ENCODE measurements around the gene CAVIN4. TPM values are rescaled to one million over a fixed set of nuclear protein-coding genes. Genes with fewer than 3 reads are reported as not detected.

CAVIN4 gene
- total RNA-seq, 1 donor from 2014 or later, result 0.98 TPM

DNA sequence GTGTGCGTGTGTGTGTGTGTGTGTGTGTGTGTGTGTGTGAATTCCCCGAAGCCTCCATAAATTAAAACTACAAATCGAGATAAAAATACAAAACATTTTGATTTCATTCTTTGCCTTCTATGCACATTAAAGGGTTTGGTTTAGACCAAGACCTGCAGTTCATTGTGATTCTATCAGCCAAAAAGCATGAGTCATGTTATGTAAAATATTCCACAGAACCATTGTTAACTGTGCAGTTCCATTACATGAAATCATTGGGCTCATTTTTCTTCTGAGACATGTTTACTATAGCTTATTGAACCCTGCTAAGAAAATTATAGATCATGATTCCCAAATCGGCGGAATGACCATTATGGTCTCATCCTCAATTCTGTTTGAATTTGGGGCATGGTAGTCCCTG is 11.7 kb downstream of the CAVIN4 start:
- DNase-seq (ENCODE audit: low read depth), result no peak
- H3K4me3 ChIP-seq (ENCODE audit: low read depth, low read length), result no peak overlapping the region
- TF ChIP-seq CTCF (conservative IDR thresholded peaks at IDR 0.05; ENCODE audit: low read depth, low read length), result no peak

- no peak for TF ChIP-seq CTCF (conservative IDR thresholded peaks at IDR 0.05; ENCODE audit: low read depth, low read length)
- DNase-seq (ENCODE audit: low read depth), result no peak
- H3K4me3 ChIP-seq (ENCODE audit: low read depth, low read length), result no peak overlapping the region
These were observed 12.6 kb downstream of the CAVIN4 start for GRCh38 chr9:100590481-100590880.

DNA sequence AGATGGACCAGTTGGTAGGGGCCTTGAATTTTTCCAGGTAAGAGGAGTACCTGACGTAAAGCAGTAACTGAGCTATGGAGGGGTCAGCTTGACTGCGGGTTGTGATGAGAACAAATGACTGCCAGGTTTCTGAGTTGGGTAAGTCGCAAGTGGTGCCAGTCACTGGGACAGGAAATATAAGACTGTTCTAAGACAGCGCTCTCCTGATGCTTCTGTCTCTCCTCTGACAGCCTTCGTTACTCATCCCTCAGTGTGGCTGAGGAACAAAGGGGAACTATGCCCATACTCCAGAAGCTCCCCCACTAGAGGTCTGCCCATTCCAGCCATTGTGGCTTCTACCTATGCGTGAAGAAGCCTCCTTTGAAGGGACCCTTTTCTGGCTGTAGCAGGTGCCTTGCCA is 13.3 kb downstream of the CAVIN4 start:
- TF ChIP-seq CTCF (conservative IDR thresholded peaks at IDR 0.05; ENCODE audit: low read depth, low read length), result no peak
- H3K4me3 ChIP-seq (ENCODE audit: low read depth, low read length), result no peak overlapping the region
- no peak for DNase-seq (ENCODE audit: low read depth)

GRCh38 chr9:100591639-100592412 is 13.9 kb downstream of the CAVIN4 start:
- no peak for DNase-seq (ENCODE audit: low read depth)
- H3K4me3 ChIP-seq (ENCODE audit: low read depth, low read length), result no peak overlapping the region
- no peak for TF ChIP-seq CTCF (conservative IDR thresholded peaks at IDR 0.05; ENCODE audit: low read depth, low read length)

GRCh38 chr9:100595391-100596199 is 17.7 kb downstream of the CAVIN4 start:
- H3K4me3 ChIP-seq (ENCODE audit: low read depth, low read length), result no peak overlapping the region
- no peak for DNase-seq (ENCODE audit: low read depth)
- TF ChIP-seq CTCF (conservative IDR thresholded peaks at IDR 0.05; ENCODE audit: low read depth, low read length), result peak; percentile 87

DNA sequence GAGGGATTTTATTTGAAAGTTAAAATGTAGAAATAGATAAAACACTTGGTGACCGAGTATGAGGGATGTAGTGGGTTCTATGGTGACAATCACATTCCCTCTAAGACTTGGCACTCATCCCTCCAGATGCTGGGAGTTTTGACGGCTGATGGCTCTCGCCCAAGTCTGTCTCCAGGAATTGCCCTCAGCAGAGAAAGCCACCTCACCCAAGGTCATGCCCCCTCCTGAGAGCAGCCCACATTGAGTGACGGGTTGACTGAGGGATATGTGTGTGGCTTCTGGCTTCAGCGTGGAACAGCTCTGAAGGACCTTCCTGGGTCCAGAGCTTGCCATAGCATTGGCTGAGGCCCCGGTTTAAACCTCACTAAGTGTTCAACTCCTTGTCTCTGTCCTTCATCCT is 19.4 kb downstream of the CAVIN4 start:
- no peak for TF ChIP-seq CTCF (conservative IDR thresholded peaks at IDR 0.05; ENCODE audit: low read depth, low read length)
- DNase-seq (ENCODE audit: low read depth), result no peak
- H3K4me3 ChIP-seq (ENCODE audit: low read depth, low read length), result no peak overlapping the region
